Neuronal stem cell (in vitro differentiated cells): Measurements from ENCODE around the gene MRPL34.

Experiments used
- DNase-seq: peaks from one replicate; pipeline ENCODE4 v3.0.0-alpha.2; 2013; ENCODE audit warnings: low spot score
- H2AFZ ChIP-seq: one replicate; pipeline ENCODE4 v1.6.1; 2013; ENCODE audit warnings: mild to moderate bottlenecking, low read length, inconsistent platforms
- H2AK5ac ChIP-seq: 2 replicates; pipeline ENCODE4 v1.6.1; 2013; ENCODE audit warnings: low read depth, mild to moderate bottlenecking, inconsistent platforms, low read length, moderate library complexity, mixed read lengths
- H2BK120ac ChIP-seq: 2 replicates; pipeline ENCODE4 v1.6.1; 2013; ENCODE audit warnings: low read depth, mild to moderate bottlenecking, inconsistent platforms, low read length, moderate library complexity, mixed read lengths
- H2BK12ac ChIP-seq: one replicate; pipeline ENCODE4 v1.6.1; 2013; ENCODE audit warnings: low read length, inconsistent platforms
- H2BK15ac ChIP-seq: 2 replicates; pipeline ENCODE4 v1.6.1; 2013; ENCODE audit warnings: mild to moderate bottlenecking, low read length, inconsistent platforms, mixed read lengths
- H2BK5ac ChIP-seq: one replicate; pipeline ENCODE4 v1.6.1; 2013; ENCODE audit warnings: inconsistent platforms, mild to moderate bottlenecking, low read length, moderate library complexity
- H3K14ac ChIP-seq: one replicate; pipeline ENCODE4 v1.6.1; 2013; ENCODE audit warnings: low read length, inconsistent platforms
- H3K18ac ChIP-seq: 2 replicates; pipeline ENCODE4 v1.6.1; 2013; ENCODE audit warnings: low read length, inconsistent platforms
- H3K23ac ChIP-seq: 2 replicates; pipeline ENCODE4 v1.6.1; 2013; ENCODE audit warnings: low read depth, mild to moderate bottlenecking, mixed read lengths, low read length, inconsistent platforms; ENCODE audit not compliant: poor library complexity
- H3K27ac ChIP-seq: replicated peaks from 3 replicates; pipeline ENCODE4 v1.5.1; 2013; ENCODE audit warnings: low read length, inconsistent platforms
- H3K27me3 ChIP-seq, 3 experiments: 2 replicates each; pipeline ENCODE4 v1.6.1; 2013; ENCODE audit warnings: low read length in 3 of 3, mild to moderate bottlenecking in 2 of 3, inconsistent platforms in 1 of 3, low read depth in 1 of 3, mixed read lengths in 1 of 3, moderate library complexity in 1 of 3; ENCODE audit not compliant: control insufficient read depth in 3 of 3, insufficient read depth in 3 of 3
- H3K36me3 ChIP-seq, 2 donors: replicated peaks in 1 of 2; 2 replicates each; pipeline ENCODE4 v1.6.1; 2013; ENCODE audit warnings: low read length in 2 of 2; ENCODE audit not compliant: control insufficient read depth in 2 of 2, insufficient read depth in 2 of 2
- H3K4ac ChIP-seq: 2 replicates; pipeline ENCODE4 v1.6.1; 2013; ENCODE audit warnings: inconsistent platforms, mild to moderate bottlenecking, low read length, moderate library complexity
- H3K4me1 ChIP-seq, 2 donors: 1 replicate in 1 of 2; 2 replicates in 1 of 2; pipeline ENCODE4 v1.6.1; 2013; ENCODE audit warnings: low read length in 2 of 2, low read depth in 1 of 2; ENCODE audit not compliant: control insufficient read depth in 2 of 2, insufficient read depth in 1 of 2
- H3K4me2 ChIP-seq: one replicate; pipeline ENCODE4 v1.6.1; 2013; ENCODE audit warnings: mild to moderate bottlenecking, low read length, inconsistent platforms; ENCODE audit not compliant: insufficient read depth, poor library complexity, severe bottlenecking
- H3K4me3 ChIP-seq, 2 donors: 2 replicates each; pipeline ENCODE4 v1.5.1; 2013; ENCODE audit warnings: low read length in 2 of 2, mild to moderate bottlenecking in 2 of 2, inconsistent platforms in 1 of 2, moderate library complexity in 1 of 2
- H3K79me1 ChIP-seq: one replicate; pipeline ENCODE4 v1.6.1; 2013; ENCODE audit warnings: low read depth, mild to moderate bottlenecking, inconsistent platforms, low read length, moderate library complexity
- H3K9ac ChIP-seq: one replicate; pipeline ENCODE4 v1.6.1; 2013; ENCODE audit warnings: mild to moderate bottlenecking, low read depth, low read length, inconsistent platforms; ENCODE audit not compliant: poor library complexity
- H3K9me3 ChIP-seq, 2 donors: replicated peaks in 1 of 2; 2 replicates each; pipeline versions ENCODE3 to v1.6.1; 2013; ENCODE audit warnings: low read length in 2 of 2, mild to moderate bottlenecking in 2 of 2, inconsistent platforms in 1 of 2, low read depth in 1 of 2, mixed read lengths in 1 of 2, moderate library complexity in 1 of 2; ENCODE audit not compliant: control insufficient read depth in 2 of 2, insufficient read depth in 1 of 2
- H4K8ac ChIP-seq: one replicate; pipeline ENCODE4 v1.6.1; 2013; ENCODE audit warnings: low read depth, mild to moderate bottlenecking, inconsistent platforms, low read length, moderate library complexity
- H4K91ac ChIP-seq: one replicate; pipeline ENCODE4 v1.6.1; 2013; ENCODE audit warnings: low read length, low read depth, mild to moderate bottlenecking, inconsistent platforms; ENCODE audit not compliant: poor library complexity
- WGBS, 2 donors: extraction: QIAGEN DNeasy Blood & Tissue Kit; methylation state at CpG; one replicate each; pipeline ENCODE4 v1.1.7; 2013; ENCODE audit warnings: missing lambda C conversion rate in 2 of 2, mixed read lengths in 1 of 2; ENCODE audit not compliant: insufficient read length in 2 of 2, insufficient replicate concordance in 1 of 2; ENCODE audit errors: extremely low coverage in 2 of 2; 5-methylcytosine and 5-hydroxymethylcytosine counted together

Gene MRPL34

GRCh38 chr19:17307876-17308377 lies 2.3 kb downstream of the MRPL34 start:
- Histone ChIP-seq H3K9me3 (no peaks in the 10 kb centered on the region), H3K4me1 (peaks cover 8 to 11% of the 10 kb centered on the region in 2 donors), H2BK120ac (no peak overlapping the region), H3K79me1 (peaks cover 15% of the 10 kb centered on the region), H3K36me3 (peaks cover 6 to 17% of the 10 kb centered on the region in 2 donors), H3K18ac (no peak overlapping the region), H2BK15ac (no peak overlapping the region), H2AFZ (no peak overlapping the region), H2BK5ac (no peak overlapping the region), H4K8ac (no peak overlapping the region), H2AK5ac (no peak overlapping the region), H3K23ac (no peak overlapping the region), H4K91ac (no peak overlapping the region), H3K9ac (no peak overlapping the region), H3K27me3 (no peaks in the 10 kb centered on the region), H3K4ac (no peak overlapping the region), H3K4me2 (no peak overlapping the region), H2BK12ac (no peak overlapping the region), H3K14ac (no peak overlapping the region), H3K4me3 (no peak overlapping the region), H3K27ac (no peak overlapping the region)
- WGBS, 2 donors, result no CpG with 5 or more reads among the region's 8 CpGs
- DNase-seq, result no peak

- H2BK12ac ChIP-seq, result no peak within 1 kb of the TSS
- no peak within 1 kb of the TSS for H2BK15ac ChIP-seq
- H3K36me3 ChIP-seq, result peaks cover 17 to 32% of the 10 kb centered on the region in 2 donors
- H3K4ac ChIP-seq, result no peak within 1 kb of the TSS
- H3K4me3 ChIP-seq, result peak within 1 kb of the TSS; percentile 78 to 96
- H2BK120ac ChIP-seq, result no peak within 1 kb of the TSS
- H3K27ac ChIP-seq, result peak within 1 kb of the TSS; percentile 80
- H3K4me1 ChIP-seq, result peaks cover 6% of the 10 kb centered on the region in 2 donors
- H2AK5ac ChIP-seq, result no peak within 1 kb of the TSS
- peaks cover 17% of the 10 kb centered on the region for H3K79me1 ChIP-seq
- peak within 1 kb of the TSS; percentile 55 for H2BK5ac ChIP-seq
- H3K18ac ChIP-seq, result peak within 1 kb of the TSS; percentile 93
- peak within 1 kb of the TSS; percentile 84 for H2AFZ ChIP-seq
- no peak within 1 kb of the TSS for H4K8ac ChIP-seq
- peak within 1 kb of the TSS; percentile 45 for H3K23ac ChIP-seq
- DNase-seq, result peak; percentile 99
- H3K9me3 ChIP-seq, result no peaks in the 10 kb centered on the region
- H4K91ac ChIP-seq, result no peak within 1 kb of the TSS
- H3K27me3 ChIP-seq, result no peaks in the 10 kb centered on the region
- H3K9ac ChIP-seq, result peak within 1 kb of the TSS; percentile 89
- WGBS, 2 donors, result no CpG with 5 or more reads among the region's 46 CpGs
- no peak within 1 kb of the TSS for H3K14ac ChIP-seq
- H3K4me2 ChIP-seq, result peak within 1 kb of the TSS; percentile 82
Observed at GRCh38 chr19:17309198-17309964, 3.7 kb downstream of the MRPL34 start, which contains the start of gene DDA1. TSS of gene DDA1 (plus strand) at chr19:17309563. CDS start at chr19:17309655, 92 bp downstream.

GRCh38 chr19:17309965-17310461 lies 4.3 kb downstream of the MRPL34 start:
- H3K4me1 ChIP-seq, result peaks cover 6% of the 10 kb centered on the region in 2 donors
- peaks cover 17% of the 10 kb centered on the region for H3K79me1 ChIP-seq
- no peak for DNase-seq
- peaks cover 22 to 37% of the 10 kb centered on the region in 2 donors for H3K36me3 ChIP-seq
- WGBS, 2 donors, result no CpG with 5 or more reads among the region's 23 CpGs
- H2BK15ac ChIP-seq, result no peak overlapping the region
- no peak overlapping the region for H2BK12ac ChIP-seq
- H3K27ac ChIP-seq, result no peak overlapping the region
- H3K9me3 ChIP-seq, result peaks cover 0 to 2% of the 10 kb centered on the region in 2 donors
- H3K18ac ChIP-seq, result no peak overlapping the region
- H4K8ac ChIP-seq, result no peak overlapping the region
- H3K27me3 ChIP-seq, result no peaks in the 10 kb centered on the region
- H2BK5ac ChIP-seq, result peak overlapping the region; percentile 55
- no peak overlapping the region for H3K14ac ChIP-seq
- peak overlapping the region; percentile 89 for H3K9ac ChIP-seq
- H3K4ac ChIP-seq, result no peak overlapping the region
- peak overlapping the region; percentile 45 for H3K23ac ChIP-seq
- peak overlapping the region; percentile 71 for H2AFZ ChIP-seq
- H2BK120ac ChIP-seq, result no peak overlapping the region
- peak overlapping the region; percentile 78 to 96 for H3K4me3 ChIP-seq
- no peak overlapping the region for H2AK5ac ChIP-seq
- peak overlapping the region; percentile 82 for H3K4me2 ChIP-seq
- H4K91ac ChIP-seq, result no peak overlapping the region
